ENCODE data around the gene RAB4B.

Gene RAB4B

GRCh38 chr19:40781140-40781539, 3.1 kb downstream of the RAB4B start:
- TF ChIP-seq TAF1 (IDR thresholded peaks at IDR 0.05; ENCODE audit: borderline replicate concordance, insufficient read depth, low read length) (no peak), POLR2AphosphoS5 (IDR thresholded peaks at IDR 0.05; ENCODE audit: low read depth, low read length) (no peak), SIN3A (IDR thresholded peaks at IDR 0.05; ENCODE audit: borderline replicate concordance, insufficient read depth, low read length) (no peak), REST (IDR thresholded peaks at IDR 0.05; ENCODE audit: insufficient read depth in 1 of 2, low read depth in 2 of 2, low read length in 2 of 2) (no peak), FOXP2 (optimal IDR thresholded peaks at IDR 0.05; ENCODE audit: borderline replicate concordance, extremely low read depth, extremely low read length, insufficient read depth) (no peak)

- TF ChIP-seq REST (IDR thresholded peaks at IDR 0.05; ENCODE audit: insufficient read depth in 1 of 2, low read depth in 2 of 2, low read length in 2 of 2), result no peak
- TF ChIP-seq POLR2AphosphoS5 (IDR thresholded peaks at IDR 0.05; ENCODE audit: low read depth, low read length), result no peak
These were observed 5.7 kb downstream of the RAB4B start for GRCh38 chr19:40783711-40784110.

- no peak for TF ChIP-seq POLR2AphosphoS5 (IDR thresholded peaks at IDR 0.05; ENCODE audit: low read depth, low read length)
- TF ChIP-seq SIN3A (IDR thresholded peaks at IDR 0.05; ENCODE audit: borderline replicate concordance, insufficient read depth, low read length), result no peak
- TF ChIP-seq REST (IDR thresholded peaks at IDR 0.05; ENCODE audit: insufficient read depth in 1 of 2, low read depth in 2 of 2, low read length in 2 of 2), result no peak
- TF ChIP-seq FOXP2 (optimal IDR thresholded peaks at IDR 0.05; ENCODE audit: borderline replicate concordance, extremely low read depth, extremely low read length, insufficient read depth), result no peak
- no peak for TF ChIP-seq TAF1 (IDR thresholded peaks at IDR 0.05; ENCODE audit: borderline replicate concordance, insufficient read depth, low read length)
These were observed 7.5 kb downstream of the RAB4B start for GRCh38 chr19:40785526-40785925.

- TF ChIP-seq POLR2AphosphoS5 (IDR thresholded peaks at IDR 0.05; ENCODE audit: low read depth, low read length) (no peak), REST (IDR thresholded peaks at IDR 0.05; ENCODE audit: insufficient read depth in 1 of 2, low read depth in 2 of 2, low read length in 2 of 2) (no peak), FOXP2 (optimal IDR thresholded peaks at IDR 0.05; ENCODE audit: borderline replicate concordance, extremely low read depth, extremely low read length, insufficient read depth) (no peak), SIN3A (IDR thresholded peaks at IDR 0.05; ENCODE audit: borderline replicate concordance, insufficient read depth, low read length) (no peak), TAF1 (IDR thresholded peaks at IDR 0.05; ENCODE audit: borderline replicate concordance, insufficient read depth, low read length) (no peak)
These were observed 8.3 kb downstream of the RAB4B start for GRCh38 chr19:40786060-40787037.
